GM18907 (cell line): ENCODE data around the gene HEMK1.

Source experiments
- ATAC-seq: cut with Tn5 transposase; IDR thresholded peaks from one replicate; pipeline ENCODE4 v1.9.1; 2021; ENCODE audit warnings: mild to moderate bottlenecking, moderate library complexity; ENCODE audit not compliant: unreplicated experiment

HEMK1 gene

DNA sequence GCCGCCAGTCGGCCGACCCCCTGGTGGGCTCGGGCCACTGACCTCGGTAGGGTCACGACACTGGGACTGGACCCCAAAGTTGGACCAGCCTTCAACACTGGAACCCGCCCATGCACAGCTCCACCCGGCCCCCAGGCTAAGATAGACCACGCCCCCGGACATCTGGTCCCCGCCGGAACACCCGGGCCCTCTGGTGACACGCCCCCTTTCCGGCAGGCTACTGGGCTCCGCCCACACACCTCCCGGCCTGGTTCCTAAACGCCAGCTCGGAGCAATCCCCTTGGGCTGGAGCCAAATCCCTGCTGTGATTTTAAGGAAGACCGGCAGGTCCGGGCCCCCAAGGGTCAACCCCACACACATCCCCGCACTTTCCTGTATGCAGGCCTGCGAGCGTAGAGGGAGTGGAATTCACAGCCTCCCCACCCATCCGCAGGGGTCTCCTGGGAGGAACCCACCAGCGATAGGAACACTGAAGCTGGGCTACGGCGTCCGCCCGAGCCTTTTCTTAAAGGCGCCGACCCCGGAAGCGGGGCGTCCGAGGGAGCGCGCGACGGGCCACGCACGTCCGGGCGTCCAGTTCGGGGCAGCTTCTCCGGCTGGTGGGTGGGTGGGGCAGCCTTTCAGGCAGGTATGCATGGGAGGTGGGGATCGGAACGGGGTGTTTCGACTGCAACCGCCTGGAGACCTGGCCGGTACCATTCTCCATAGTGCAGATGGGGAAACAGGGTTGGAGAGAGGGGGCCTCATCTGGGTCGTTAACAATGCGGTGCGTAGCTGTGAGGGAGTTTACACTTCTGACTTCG lies at the start of gene HEMK1:
Gene HEMK1 (plus strand): TSS at position 576 of the 803 bp plus-strand sequence. CDS start 1,583 bp downstream, outside the sequence.
- peak; percentile 76 for ATAC-seq

- no peak for ATAC-seq
Observed at GRCh38 chr3:50520849-50521248, 48.5 kb upstream of the HEMK1 start.

GRCh38 chr3:50521572-50521971 lies 47.8 kb upstream of the HEMK1 start:
- no peak for ATAC-seq

GRCh38 chr3:50523279-50523811 lies 46.0 kb upstream of the HEMK1 start:
- no peak for ATAC-seq

DNA sequence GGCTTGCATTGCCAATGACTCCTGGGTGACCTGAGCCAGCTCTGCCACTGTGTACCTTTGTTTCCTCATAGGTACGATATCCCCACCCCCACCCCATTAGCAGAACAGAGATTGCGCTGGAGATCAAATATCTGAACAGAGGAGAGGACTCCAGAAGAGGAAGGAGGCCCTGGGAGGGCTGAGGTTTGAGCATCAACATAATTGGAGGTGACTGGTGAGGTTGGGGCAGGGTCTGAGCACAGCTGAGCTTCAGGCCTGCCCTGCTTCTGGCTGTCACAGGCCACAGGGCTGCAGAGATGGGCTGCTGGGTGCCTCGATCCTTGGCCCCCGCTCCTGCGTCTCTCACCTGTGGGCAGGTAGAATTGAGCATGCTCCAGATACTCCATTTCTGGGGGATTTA lies 44.6 kb upstream of the HEMK1 start:
- ATAC-seq, result no peak

- no peak for ATAC-seq
Observed at GRCh38 chr3:50525191-50525910, 44.0 kb upstream of the HEMK1 start.

DNA sequence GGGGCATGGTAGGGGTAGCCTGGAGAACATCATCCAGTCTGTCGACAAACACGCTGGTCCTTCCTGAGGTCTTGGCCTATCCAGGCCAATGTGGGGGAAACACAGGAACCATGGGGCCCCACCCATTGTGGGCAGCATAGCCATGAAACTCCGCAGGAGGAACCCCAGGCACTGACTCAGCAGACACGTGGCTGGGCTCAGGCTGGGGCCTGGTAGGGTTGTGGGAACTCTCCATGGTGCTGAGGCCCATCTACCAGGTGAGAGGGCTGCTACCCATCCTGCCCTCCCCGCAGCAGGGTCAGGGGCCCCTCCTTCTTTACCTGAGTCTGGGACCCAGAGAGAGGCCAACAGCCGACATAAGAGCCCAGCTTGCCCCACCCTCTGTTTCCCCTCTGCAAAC lies 43.3 kb upstream of the HEMK1 start:
- no peak for ATAC-seq

- no peak for ATAC-seq
Observed at GRCh38 chr3:50530001-50530970, 39.0 kb upstream of the HEMK1 start.

GRCh38 chr3:50531201-50531600 lies 38.1 kb upstream of the HEMK1 start:
- ATAC-seq, result no peak

DNA sequence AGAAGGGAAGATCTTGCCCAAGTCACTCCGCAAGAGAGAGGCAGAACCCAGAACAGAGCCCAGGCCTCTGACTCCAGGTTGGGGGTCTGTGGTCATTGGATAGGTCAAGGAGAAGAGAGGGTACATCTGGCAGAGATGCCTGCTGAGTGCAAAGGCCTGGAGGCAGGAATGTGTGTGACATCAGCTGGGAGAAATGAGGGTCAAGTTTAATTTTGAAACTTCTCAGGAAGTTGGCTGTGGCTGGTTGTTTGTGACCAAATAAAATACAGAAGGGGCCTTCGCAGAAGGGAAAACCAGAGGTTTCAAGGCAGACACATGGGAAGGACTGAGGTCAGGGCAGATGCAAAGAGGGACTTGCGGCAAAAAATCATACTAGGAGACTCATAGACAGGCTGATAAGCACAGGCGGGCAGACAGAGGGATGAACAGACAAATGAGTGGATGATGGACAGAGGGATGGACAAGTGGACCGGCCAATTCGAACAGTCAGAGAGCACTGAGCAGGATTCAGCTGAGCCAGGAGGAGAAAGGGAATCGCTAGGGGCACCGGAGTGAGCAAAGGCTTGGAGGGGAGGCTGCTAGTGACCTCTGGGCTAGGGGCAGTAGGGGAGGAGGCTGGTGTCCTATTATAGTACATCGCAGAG lies 37.1 kb upstream of the HEMK1 start:
- no peak for ATAC-seq

GRCh38 chr3:50533316-50533715 lies 36.0 kb upstream of the HEMK1 start:
- no peak for ATAC-seq

DNA sequence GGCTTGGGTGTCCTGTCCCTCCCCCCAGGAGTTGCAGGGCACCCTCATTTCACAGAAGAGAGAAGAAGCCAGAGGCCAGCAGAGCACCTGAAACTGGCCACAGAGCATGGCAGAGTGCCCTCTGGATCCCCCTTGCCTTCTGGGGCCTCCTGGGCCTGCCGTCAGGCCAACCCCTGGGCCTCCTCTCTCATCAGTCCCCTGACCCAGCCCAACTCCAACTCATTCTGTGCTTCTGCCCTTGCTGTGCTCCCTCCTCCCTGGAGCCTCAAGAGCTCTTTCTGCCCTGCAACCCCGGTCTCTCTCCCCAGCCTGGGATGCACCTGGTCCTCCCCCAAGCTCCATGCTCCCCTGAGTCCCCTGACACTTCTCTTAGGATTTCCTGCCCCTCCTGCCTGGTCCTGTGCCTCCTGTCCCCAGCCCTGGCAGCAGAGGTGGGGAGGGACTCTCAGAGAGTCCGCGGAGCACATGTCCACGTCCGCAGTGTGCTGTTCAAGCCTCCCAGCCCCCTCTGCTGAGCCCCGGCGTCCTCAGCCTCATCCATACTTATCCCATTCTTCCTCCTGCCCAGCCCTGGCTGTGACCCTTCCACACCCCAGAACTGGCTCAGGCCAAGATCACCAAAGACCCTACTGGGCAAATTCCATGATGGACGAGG lies 35.4 kb upstream of the HEMK1 start:
- ATAC-seq, result no peak

DNA sequence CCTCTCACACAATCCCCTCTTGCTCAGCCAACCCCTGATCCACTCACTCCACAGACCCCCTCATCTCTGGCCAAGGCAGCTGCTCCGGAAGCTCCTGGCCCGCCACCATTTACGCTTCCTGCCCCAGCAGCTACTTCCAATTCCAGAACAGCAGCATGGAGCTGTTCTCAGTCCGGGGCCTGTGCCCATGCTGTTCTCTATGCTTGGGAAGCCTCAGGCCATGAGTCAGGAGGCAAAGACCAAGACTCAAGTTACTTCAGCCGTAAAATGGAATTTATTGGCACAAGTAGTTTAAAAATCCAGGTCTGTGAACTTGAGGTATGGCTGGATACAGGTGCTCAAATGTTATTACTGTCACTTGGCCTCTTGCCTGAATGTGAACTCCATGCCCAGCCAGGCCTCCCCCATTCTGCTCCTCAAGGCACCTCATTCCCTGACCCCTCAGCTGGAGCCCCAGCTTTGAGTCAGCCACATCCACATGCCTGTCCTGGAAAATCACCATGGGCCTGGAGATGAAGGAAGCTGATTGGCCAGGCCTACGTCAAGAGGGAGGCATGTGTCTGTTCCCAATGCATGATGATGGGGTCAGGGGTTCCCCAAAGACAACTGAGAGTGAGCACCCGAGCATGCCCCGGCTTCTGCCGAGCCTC lies 34.5 kb upstream of the HEMK1 start:
- ATAC-seq, result no peak

DNA sequence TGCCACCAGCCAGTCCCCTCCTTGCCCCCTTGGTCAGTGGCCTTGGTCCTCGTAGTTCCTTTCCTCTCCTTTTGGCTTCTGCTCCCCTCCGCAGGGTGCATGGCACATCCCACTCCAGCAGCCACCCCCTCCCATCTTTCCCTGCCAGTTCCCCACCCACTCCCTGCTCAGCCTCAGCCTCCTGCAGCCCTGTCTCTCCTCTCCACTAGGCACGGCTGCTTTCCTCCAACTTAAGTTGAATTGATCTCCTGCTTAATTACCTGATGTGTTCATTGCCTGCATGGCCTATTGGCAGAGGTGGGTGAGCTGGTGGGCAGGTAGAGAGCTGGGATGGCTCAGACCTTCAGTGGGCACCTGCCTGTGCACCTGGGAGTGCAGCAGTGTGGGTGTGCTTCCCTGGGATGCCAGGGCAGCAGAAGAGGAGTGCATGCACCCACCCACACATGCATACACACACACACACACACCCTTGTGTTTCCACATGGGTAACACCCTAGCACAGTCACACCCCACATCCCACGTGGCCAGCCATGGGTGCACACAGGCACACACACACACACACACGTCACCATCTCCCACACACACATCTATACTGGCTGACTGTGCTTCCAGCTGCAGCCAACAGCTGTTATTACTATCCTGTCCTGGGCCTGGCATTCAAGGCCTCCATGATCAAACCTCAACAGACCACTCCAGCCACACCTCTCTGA lies 32.7 kb upstream of the HEMK1 start:
- no peak for ATAC-seq

GRCh38 chr3:50537421-50538129 lies 31.7 kb upstream of the HEMK1 start:
- ATAC-seq, result no peak

GRCh38 chr3:50539356-50540286 lies 29.7 kb upstream of the HEMK1 start:
- ATAC-seq, result no peak
